Body of pancreas (tissue), 4 donors: ENCODE data around the gene ZGPAT.

ENCODE experiments used
- POLR2A ChIP-seq, 3 donors: fragments of 450-650 bp; IDR thresholded peaks; one replicate each; pipeline ENCODE4 v1.6.1; 2016; ENCODE audit warnings: antibody characterized with exemption in 3 of 3, mild to moderate bottlenecking in 2 of 3
- TF ChIP-seq, protein P1 (sequence below), 7 experiments: fragments of 450-650 bp in 4 of 7; fragments of 200-600 bp in 3 of 7; sonication (generic) in 3 of 7; IDR thresholded peaks; one replicate each; pipeline ENCODE4 v1.5.1; 2016 to 2019; ENCODE audit warnings: antibody characterized with exemption in 7 of 7

DNA sequence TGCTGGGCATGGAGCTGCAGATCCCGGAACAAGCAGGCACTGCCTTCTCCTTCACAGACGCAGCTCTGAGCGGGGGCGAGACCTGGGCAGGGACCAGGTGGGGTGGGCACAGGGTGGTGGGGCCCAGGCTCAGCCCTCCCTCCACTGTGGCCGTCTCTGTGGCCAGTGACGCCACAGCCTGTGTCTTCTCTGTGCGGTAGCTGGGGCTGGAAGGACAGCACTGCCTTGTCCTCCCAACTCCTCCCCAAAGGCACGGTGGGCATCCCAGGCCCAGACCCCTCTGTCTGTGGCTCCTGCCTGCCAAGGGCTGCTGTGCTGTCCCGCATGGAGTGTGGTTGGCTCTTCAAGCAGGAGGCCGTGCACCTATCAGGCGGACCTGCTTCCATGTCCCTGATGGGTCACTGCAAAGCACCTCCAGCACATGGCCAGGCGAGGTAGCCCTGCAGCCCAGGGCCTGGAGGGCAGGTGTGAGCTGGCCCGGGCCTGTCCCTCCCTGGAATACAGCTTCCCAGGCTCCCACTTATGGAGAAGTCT is 26.2 kb upstream of the ZGPAT start:
- TF ChIP-seq, protein P1, sequence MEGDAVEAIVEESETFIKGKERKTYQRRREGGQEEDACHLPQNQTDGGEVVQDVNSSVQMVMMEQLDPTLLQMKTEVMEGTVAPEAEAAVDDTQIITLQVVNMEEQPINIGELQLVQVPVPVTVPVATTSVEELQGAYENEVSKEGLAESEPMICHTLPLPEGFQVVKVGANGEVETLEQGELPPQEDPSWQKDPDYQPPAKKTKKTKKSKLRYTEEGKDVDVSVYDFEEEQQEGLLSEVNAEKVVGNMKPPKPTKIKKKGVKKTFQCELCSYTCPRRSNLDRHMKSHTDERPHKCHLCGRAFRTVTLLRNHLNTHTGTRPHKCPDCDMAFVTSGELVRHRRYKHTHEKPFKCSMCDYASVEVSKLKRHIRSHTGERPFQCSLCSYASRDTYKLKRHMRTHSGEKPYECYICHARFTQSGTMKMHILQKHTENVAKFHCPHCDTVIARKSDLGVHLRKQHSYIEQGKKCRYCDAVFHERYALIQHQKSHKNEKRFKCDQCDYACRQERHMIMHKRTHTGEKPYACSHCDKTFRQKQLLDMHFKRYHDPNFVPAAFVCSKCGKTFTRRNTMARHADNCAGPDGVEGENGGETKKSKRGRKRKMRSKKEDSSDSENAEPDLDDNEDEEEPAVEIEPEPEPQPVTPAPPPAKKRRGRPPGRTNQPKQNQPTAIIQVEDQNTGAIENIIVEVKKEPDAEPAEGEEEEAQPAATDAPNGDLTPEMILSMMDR (IDR thresholded peaks at IDR 0.05), result no peak
- no peak for TF ChIP-seq POLR2A (IDR thresholded peaks at IDR 0.05)
